ENCODE measurements around the gene SULT2A1.

Gene SULT2A1

DNA sequence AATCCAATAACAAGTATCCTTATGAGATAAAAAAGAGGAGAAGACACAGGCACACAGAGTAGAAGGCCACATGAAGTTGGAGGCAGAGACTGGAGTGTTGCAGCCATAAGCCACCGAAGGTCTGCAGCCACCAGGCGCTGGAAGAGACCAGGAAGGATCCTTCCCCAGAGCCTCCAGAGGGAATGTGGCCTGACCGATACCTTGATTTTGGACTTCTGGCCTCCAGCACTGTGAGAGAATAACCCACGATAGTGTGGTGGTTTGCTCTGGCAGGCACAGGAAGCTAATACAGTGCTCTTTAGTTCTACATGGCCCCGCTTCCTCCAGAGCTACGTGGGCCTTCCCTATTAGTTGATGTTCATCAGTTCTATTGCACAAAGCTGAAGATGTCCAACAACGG is 15.3 kb upstream of the SULT2A1 start:
- H3K9me3 ChIP-seq (ENCODE audit: low read length) = no peaks in the 10 kb centered on the region
- no peaks in the 10 kb centered on the region for H3K4me1 ChIP-seq (ENCODE audit: insufficient read depth, low read length, severe bottlenecking)
- H3K79me2 ChIP-seq (ENCODE audit: insufficient read depth, low read length) = no peaks in the 10 kb centered on the region
- no peaks in the 10 kb centered on the region for H3K9me2 ChIP-seq (ENCODE audit: low read depth, low read length)
- H3K36me3 ChIP-seq (ENCODE audit: insufficient read depth, low read length) = no peaks in the 10 kb centered on the region
- H3K27me3 ChIP-seq (ENCODE audit: insufficient read depth, low read length) = no peaks in the 10 kb centered on the region
- H3K27ac ChIP-seq (ENCODE audit: low read depth, low read length, poor library complexity, severe bottlenecking) = no peak overlapping the region
- TF ChIP-seq, protein P1, sequence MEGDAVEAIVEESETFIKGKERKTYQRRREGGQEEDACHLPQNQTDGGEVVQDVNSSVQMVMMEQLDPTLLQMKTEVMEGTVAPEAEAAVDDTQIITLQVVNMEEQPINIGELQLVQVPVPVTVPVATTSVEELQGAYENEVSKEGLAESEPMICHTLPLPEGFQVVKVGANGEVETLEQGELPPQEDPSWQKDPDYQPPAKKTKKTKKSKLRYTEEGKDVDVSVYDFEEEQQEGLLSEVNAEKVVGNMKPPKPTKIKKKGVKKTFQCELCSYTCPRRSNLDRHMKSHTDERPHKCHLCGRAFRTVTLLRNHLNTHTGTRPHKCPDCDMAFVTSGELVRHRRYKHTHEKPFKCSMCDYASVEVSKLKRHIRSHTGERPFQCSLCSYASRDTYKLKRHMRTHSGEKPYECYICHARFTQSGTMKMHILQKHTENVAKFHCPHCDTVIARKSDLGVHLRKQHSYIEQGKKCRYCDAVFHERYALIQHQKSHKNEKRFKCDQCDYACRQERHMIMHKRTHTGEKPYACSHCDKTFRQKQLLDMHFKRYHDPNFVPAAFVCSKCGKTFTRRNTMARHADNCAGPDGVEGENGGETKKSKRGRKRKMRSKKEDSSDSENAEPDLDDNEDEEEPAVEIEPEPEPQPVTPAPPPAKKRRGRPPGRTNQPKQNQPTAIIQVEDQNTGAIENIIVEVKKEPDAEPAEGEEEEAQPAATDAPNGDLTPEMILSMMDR (IDR thresholded peaks at IDR 0.05; ENCODE audit: low read length) = no peak
- TF ChIP-seq EZH2 (IDR thresholded peaks at IDR 0.05; ENCODE audit: borderline replicate concordance, low read length) = no peak
- H2AFZ ChIP-seq (ENCODE audit: low read length) = no peak overlapping the region
- no peak overlapping the region for H3K4me2 ChIP-seq (ENCODE audit: low read length)
- no peaks in the 10 kb centered on the region for H4K20me1 ChIP-seq (ENCODE audit: insufficient read depth, low read length)
- no peak overlapping the region for H3K9ac ChIP-seq (ENCODE audit: low read length)
- H3K4me3 ChIP-seq (ENCODE audit: low read depth, low read length, poor library complexity, severe bottlenecking) = no peak overlapping the region
- H3F3A ChIP-seq (ENCODE audit: insufficient read depth, low read length) = no peaks in the 10 kb centered on the region

DNA sequence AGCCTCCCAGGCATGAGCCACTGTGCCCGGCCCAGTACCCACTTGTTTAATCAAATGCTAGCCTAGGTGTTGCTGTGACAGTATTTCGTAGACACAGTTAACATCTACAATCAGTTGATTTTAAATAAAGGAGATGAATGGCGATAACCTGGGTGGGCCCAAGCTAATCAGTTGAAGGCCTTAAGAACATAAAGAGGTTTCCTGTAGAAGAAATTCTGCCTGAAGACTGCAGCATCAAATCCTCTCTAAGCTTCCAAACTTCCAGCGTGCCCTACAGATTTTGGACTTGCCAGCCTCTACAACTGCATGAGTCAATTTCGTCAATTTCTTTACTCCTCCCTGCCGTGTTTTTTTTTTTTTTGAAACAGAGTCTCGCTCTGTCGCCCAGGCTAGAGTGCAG is 13.2 kb upstream of the SULT2A1 start:
- Histone ChIP-seq H3K36me3 (ENCODE audit: insufficient read depth, low read length) (no peaks in the 10 kb centered on the region), H2AFZ (ENCODE audit: low read length) (no peak overlapping the region), H3K4me1 (ENCODE audit: insufficient read depth, low read length, severe bottlenecking) (no peaks in the 10 kb centered on the region), H4K20me1 (ENCODE audit: insufficient read depth, low read length) (no peaks in the 10 kb centered on the region), H3K79me2 (ENCODE audit: insufficient read depth, low read length) (no peaks in the 10 kb centered on the region), H3K4me3 (ENCODE audit: low read depth, low read length, poor library complexity, severe bottlenecking) (no peak overlapping the region), H3K9me3 (ENCODE audit: low read length) (no peaks in the 10 kb centered on the region), H3K9ac (ENCODE audit: low read length) (no peak overlapping the region), H3K4me2 (ENCODE audit: low read length) (no peak overlapping the region), H3K9me2 (ENCODE audit: low read depth, low read length) (no peaks in the 10 kb centered on the region), H3F3A (ENCODE audit: insufficient read depth, low read length) (no peaks in the 10 kb centered on the region), H3K27me3 (ENCODE audit: insufficient read depth, low read length) (no peaks in the 10 kb centered on the region), H3K27ac (ENCODE audit: low read depth, low read length, poor library complexity, severe bottlenecking) (no peak overlapping the region)
- no peak for TF ChIP-seq EZH2 (IDR thresholded peaks at IDR 0.05; ENCODE audit: borderline replicate concordance, low read length)
- TF ChIP-seq, protein P1 (IDR thresholded peaks at IDR 0.05; ENCODE audit: low read length) = no peak

DNA sequence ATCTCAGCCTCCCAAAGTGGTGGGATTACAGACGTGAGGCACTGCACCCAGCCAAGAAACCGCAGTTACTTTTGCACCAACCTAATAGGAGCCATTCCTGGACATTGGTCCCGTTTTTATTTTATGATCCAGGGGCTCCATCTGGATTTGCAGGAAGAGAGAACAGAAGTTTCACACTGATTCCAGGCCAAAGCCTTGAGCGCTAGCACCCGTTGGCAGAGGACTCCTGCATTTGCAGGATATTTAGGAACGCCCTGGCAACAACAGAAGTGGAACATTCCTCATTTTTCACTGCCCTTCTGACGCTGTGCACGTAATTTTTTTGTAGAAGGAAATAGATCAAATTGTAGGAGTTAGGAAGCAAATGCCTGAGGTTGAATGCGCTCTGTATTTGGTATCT is 11.7 kb upstream of the SULT2A1 start:
- H3K9me2 ChIP-seq (ENCODE audit: low read depth, low read length) = no peaks in the 10 kb centered on the region
- H4K20me1 ChIP-seq (ENCODE audit: insufficient read depth, low read length) = no peaks in the 10 kb centered on the region
- no peak for TF ChIP-seq EZH2 (IDR thresholded peaks at IDR 0.05; ENCODE audit: borderline replicate concordance, low read length)
- TF ChIP-seq, protein P1 (IDR thresholded peaks at IDR 0.05; ENCODE audit: low read length) = no peak
- H3K9me3 ChIP-seq (ENCODE audit: low read length) = no peaks in the 10 kb centered on the region
- no peak overlapping the region for H3K27ac ChIP-seq (ENCODE audit: low read depth, low read length, poor library complexity, severe bottlenecking)
- H3K27me3 ChIP-seq (ENCODE audit: insufficient read depth, low read length) = no peaks in the 10 kb centered on the region
- no peaks in the 10 kb centered on the region for H3F3A ChIP-seq (ENCODE audit: insufficient read depth, low read length)
- no peak overlapping the region for H2AFZ ChIP-seq (ENCODE audit: low read length)
- H3K4me1 ChIP-seq (ENCODE audit: insufficient read depth, low read length, severe bottlenecking) = no peaks in the 10 kb centered on the region
- H3K9ac ChIP-seq (ENCODE audit: low read length) = no peak overlapping the region
- no peak overlapping the region for H3K4me3 ChIP-seq (ENCODE audit: low read depth, low read length, poor library complexity, severe bottlenecking)
- H3K36me3 ChIP-seq (ENCODE audit: insufficient read depth, low read length) = no peaks in the 10 kb centered on the region
- no peak overlapping the region for H3K4me2 ChIP-seq (ENCODE audit: low read length)
- no peaks in the 10 kb centered on the region for H3K79me2 ChIP-seq (ENCODE audit: insufficient read depth, low read length)
